WTC11 (cell line): Measurements from ENCODE around the gene SLC35A3.

Source experiments
- ATF2 ChIP-seq: sonication (generic); formaldehyde crosslinking; IDR thresholded peaks from 2 replicates; pipeline ENCODE4 v1.8.1; 2022; ENCODE audit warnings: low read depth, missing genetic modification reagents, borderline replicate concordance
- CTCF ChIP-seq: fragments of 200-600 bp; IDR thresholded peaks from 2 replicates; pipeline ENCODE4 v1.8.0; 2022; ENCODE audit warnings: antibody characterized with exemption
- IRF1 ChIP-seq: sonication (generic); formaldehyde crosslinking; IDR thresholded peaks from 2 replicates; pipeline ENCODE4 v1.8.0; 2023; ENCODE audit warnings: missing genetic modification reagents
- IRF2 ChIP-seq: sonication (generic); formaldehyde crosslinking; IDR thresholded peaks from 2 replicates; pipeline ENCODE4 v1.8.0; 2022; ENCODE audit warnings: low read depth, missing genetic modification reagents, borderline replicate concordance
- MAX ChIP-seq: sonication (generic); formaldehyde crosslinking; IDR thresholded peaks from 2 replicates; pipeline ENCODE4 v1.8.0; 2022; ENCODE audit warnings: mild to moderate bottlenecking, missing genetic modification reagents
- SMAD4 ChIP-seq: sonication (generic); formaldehyde crosslinking; IDR thresholded peaks from 2 replicates; pipeline ENCODE4 v1.8.0; 2022; ENCODE audit warnings: mild to moderate bottlenecking, missing genetic modification reagents
- TCF7 ChIP-seq: sonication (generic); formaldehyde crosslinking; IDR thresholded peaks from 2 replicates; pipeline ENCODE4 v1.8.0; 2022; ENCODE audit warnings: mild to moderate bottlenecking, low read depth, missing genetic modification reagents, moderate library complexity
- ZNF121 ChIP-seq: sonication (generic); formaldehyde crosslinking; IDR thresholded peaks from 2 replicates; pipeline ENCODE4 v1.8.0; 2023; ENCODE audit warnings: missing genetic modification reagents
- ZNF281 ChIP-seq: sonication (generic); formaldehyde crosslinking; IDR thresholded peaks from 2 replicates; pipeline ENCODE4 v1.8.0; 2023; ENCODE audit warnings: mild to moderate bottlenecking, missing genetic modification reagents
- ZNF532 ChIP-seq: fragments of 250-450 bp; sonication (Bioruptor Pico); IDR thresholded peaks from 2 replicates; pipeline ENCODE4 v1.9.0; 2021; ENCODE audit warnings: mild to moderate bottlenecking, borderline replicate concordance

GRCh38 chr1:100035214-100035613 lies 65.4 kb downstream of the SLC35A3 start:
- no peak for TF ChIP-seq ZNF281 (CRISPR knock-in tag)
- TF ChIP-seq IRF2 = no peak
- no peak for TF ChIP-seq CTCF
- TF ChIP-seq IRF1 = no peak
- TF ChIP-seq SMAD4 = no peak
- TF ChIP-seq ATF2 (CRISPR knock-in tag) = no peak
- TF ChIP-seq TCF7 (CRISPR knock-in tag) = no peak
- TF ChIP-seq MAX = no peak
- TF ChIP-seq ZNF532 (CRISPR knock-in tag) = no peak
- TF ChIP-seq ZNF121 (CRISPR knock-in tag) = no peak
